GM21786 (cell line): Measurements from ENCODE around the gene CNTLN.
"Not testable (repeated sequence)": the region's sequence is repeated elsewhere in the genome, so short reads cannot be mapped to it uniquely, and the experiment has no call there.

Experiments used
- ATAC-seq: cut with Tn5 transposase; IDR thresholded peaks from one replicate; pipeline ENCODE4 v1.9.1; 2021; ENCODE audit not compliant: unreplicated experiment

Gene CNTLN

GRCh38 chr9:17291766-17292165 lies 156.9 kb downstream of the CNTLN start:
- ATAC-seq = no peak

DNA sequence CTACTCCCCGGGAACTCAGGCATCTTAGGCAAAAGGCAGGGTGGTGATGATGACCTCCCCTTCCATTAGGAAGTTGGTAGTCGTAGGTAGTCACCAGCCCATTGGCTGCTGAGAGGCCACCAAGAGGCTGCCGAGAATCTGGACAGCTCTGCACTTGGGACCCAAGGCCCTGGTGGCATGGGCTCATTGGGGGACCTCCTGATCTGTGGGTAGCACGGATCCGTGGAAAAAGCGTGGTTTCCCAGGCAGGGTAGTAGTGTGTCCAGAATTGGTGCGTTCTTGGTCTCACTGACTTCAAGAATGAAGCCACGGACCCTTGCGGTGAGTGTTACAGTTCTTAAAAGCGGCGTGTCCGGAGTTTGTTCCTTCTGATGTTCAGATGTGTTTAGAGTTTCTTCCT lies 158.8 kb downstream of the CNTLN start:
- ATAC-seq = no peak

- ATAC-seq = no peak
These were observed 160.2 kb downstream of the CNTLN start for GRCh38 chr9:17294822-17295624.

DNA sequence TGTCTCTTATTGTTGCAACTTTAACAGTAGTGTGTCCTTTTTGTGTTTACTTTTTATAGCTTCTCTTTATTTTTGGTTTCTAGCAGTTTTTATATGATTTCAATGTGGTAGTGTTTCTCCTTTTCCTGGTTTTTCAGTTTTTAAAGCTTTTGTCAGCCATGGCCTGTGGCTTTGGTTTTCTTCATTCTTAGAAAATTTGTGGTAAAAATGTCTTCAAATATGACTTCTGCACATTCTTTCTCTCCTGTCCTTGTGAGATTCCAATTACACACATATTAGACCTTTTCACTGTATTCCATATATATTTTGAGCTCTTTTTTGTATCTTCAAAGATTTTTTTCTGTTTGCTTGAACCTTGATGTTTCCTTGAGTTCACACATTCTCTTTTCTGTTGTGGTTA lies 180.5 kb downstream of the CNTLN start:
- ATAC-seq = no peak

- ATAC-seq = no peak
These were observed 184.0 kb downstream of the CNTLN start for GRCh38 chr9:17318821-17319320.

- ATAC-seq = no peak
These were observed 185.0 kb downstream of the CNTLN start for GRCh38 chr9:17319864-17320263.

GRCh38 chr9:17322882-17323864 lies 188.3 kb downstream of the CNTLN start:
- no peak for ATAC-seq

GRCh38 chr9:17328331-17328730 lies 193.5 kb downstream of the CNTLN start:
- no peak for ATAC-seq

GRCh38 chr9:17330097-17330496 lies 195.3 kb downstream of the CNTLN start:
- ATAC-seq = no peak

DNA sequence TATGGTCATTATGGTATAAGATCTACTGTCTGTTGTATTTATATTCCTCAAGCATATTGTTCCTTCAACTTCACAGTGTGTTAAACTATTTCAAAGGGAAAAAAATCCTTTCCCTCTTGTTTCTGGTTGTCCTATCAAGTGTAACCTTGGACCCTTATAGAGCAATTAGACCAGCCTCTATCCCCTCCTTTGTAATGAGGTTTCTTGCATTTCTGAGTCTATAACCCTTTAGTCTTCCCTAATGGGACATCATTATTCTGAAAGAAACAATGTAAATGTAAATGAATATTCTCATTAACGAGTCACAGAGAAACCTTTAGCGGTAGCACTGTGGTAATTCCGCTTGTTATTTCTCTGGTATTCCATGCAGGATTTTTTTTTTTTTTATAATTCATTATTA lies 197.3 kb downstream of the CNTLN start:
- no peak for ATAC-seq

DNA sequence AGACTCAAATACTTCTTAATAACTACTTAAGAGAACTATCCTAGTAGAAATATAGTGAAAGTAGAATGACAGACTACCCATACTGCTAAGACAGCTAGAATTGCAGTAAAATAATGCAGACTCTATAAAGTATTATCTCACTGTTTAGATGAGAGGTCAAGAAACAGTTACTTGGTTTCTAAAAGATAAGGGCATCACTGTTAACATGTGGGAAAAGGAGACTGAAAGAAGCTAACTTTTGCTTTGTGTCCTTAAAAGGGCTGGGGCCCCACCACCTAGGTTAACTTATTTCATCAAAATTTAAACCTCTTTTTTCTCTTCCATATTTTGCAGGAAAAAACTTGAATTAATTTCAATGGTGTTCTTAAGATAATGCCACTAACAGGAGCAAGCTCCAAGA lies 204.3 kb downstream of the CNTLN start:
- no peak for ATAC-seq

- ATAC-seq = no peak
These were observed 207.9 kb downstream of the CNTLN start for GRCh38 chr9:17342696-17343095.

GRCh38 chr9:17349831-17350230 lies 215.0 kb downstream of the CNTLN start:
- no peak for ATAC-seq

DNA sequence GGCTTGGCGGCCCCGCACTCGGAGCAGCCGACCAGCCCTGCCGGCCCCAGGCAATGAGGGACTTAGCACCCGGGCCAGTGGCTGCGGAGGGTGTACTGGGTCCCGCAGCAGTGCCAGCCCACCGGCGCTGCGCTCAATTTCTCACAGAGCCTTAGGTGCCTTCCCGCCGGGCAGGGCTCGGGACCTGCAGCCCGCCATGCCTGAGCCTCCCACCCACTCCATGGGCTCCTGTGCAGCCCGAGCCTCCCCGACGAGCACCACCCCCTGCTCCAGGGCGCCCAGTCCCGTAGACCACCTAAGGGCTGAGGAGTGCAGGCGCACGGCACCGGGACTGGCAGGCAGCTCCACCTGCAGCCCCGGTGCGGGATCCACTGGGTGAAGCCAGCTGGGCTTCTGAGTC lies 219.2 kb downstream of the CNTLN start:
- ATAC-seq = not testable (repeated sequence)

GRCh38 chr9:17361378-17361777 lies 226.5 kb downstream of the CNTLN start:
- no peak for ATAC-seq

DNA sequence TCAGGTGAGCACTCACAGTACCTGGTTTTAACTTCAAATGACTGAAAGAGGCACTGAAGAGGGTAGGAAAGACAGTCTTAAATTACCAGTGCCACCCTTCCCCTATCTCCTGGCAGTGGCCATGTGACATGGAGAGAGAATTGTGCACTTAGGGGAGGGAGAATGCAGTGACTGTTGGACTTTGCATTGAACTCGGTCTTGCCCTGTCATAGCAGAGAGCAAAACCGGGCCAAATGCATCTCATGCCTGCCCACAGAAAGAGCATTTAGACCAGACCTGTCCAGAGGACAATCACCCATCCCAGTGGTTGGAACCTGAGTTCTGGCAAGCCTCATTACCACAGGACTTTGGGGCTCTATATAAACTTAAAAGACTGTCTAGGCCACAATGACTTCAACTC lies 232.2 kb downstream of the CNTLN start:
- no peak for ATAC-seq

- no peak for ATAC-seq
These were observed 245.5 kb downstream of the CNTLN start for GRCh38 chr9:17380126-17380861.

DNA sequence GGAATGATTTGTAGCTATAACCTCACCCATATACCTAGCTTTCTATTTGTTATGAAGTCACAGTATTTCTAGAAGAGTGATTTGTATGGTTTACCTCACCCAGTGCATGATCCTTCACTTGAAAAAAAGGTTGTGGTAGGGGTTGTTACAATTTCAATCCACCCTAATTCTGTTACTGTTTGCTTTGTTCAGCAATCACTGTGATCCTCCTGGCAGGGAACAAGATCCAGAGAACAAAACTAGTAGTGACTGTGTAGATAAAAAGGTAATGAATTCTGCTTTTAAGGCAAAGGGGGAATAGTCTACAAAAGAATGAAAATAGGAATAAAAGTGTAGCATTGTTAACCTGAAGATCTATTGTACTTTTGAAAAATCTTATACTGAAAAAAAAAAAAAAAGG lies 252.7 kb downstream of the CNTLN start:
- ATAC-seq = no peak

- no peak for ATAC-seq
These were observed 254.2 kb downstream of the CNTLN start for GRCh38 chr9:17389026-17389425.

- ATAC-seq = no peak
These were observed 260.2 kb downstream of the CNTLN start for GRCh38 chr9:17394881-17395510.
